ENCODE results near the gene HDAC10.

HDAC10 gene

GRCh38 chr22:50250555-50251476, at the start of gene HDAC10:
HDAC10 (minus strand) TSS chr22:50251265; CDS start chr22:50251032, 233 bp downstream.
- TF ChIP-seq CTCF (IDR thresholded peaks at IDR 0.05) = no peak
- peaks cover 33 to 34% of the 10 kb centered on the region in 2 experiments for H3K4me1 ChIP-seq (ENCODE audit: control insufficient read depth in 1 of 2, insufficient read depth in 1 of 2, low read depth in 1 of 2, low read length in 1 of 2)

GRCh38 chr22:50300620-50301257, 49.7 kb upstream of the HDAC10 start:
- H3K36me3 ChIP-seq = no peaks in the 10 kb centered on the region
- no peak overlapping the region for H3K4me3 ChIP-seq (ENCODE audit: low read depth in 1 of 2, low read length in 1 of 2)
- peaks cover 0 to 10% of the 10 kb centered on the region in 2 experiments for H3K4me1 ChIP-seq (ENCODE audit: control insufficient read depth in 1 of 2, insufficient read depth in 1 of 2, low read depth in 1 of 2, low read length in 1 of 2)
- H3K27me3 ChIP-seq = peaks cover 93% of the 10 kb centered on the region
- no peak overlapping the region for H3K27ac ChIP-seq
- TF ChIP-seq CTCF (IDR thresholded peaks at IDR 0.05) = no peak
- no peaks in the 10 kb centered on the region for H3K9me3 ChIP-seq

More at GRCh38 chr22:50250555-50251476, at the start of gene HDAC10:
- Histone ChIP-seq H3K27me3 (no peaks in the 10 kb centered on the region), H3K27ac (peak within 1 kb of the TSS; percentile 72), H3K9me3 (no peaks in the 10 kb centered on the region), H3K36me3 (peaks cover 39% of the 10 kb centered on the region), H3K4me3 (ENCODE audit: low read depth in 1 of 2, low read length in 1 of 2) (peak within 1 kb of the TSS; percentile 87 to 88)

- Histone ChIP-seq H3K4me1 (ENCODE audit: control insufficient read depth in 1 of 2, insufficient read depth in 1 of 2, low read depth in 1 of 2, low read length in 1 of 2) (peaks cover 0 to 10% of the 10 kb centered on the region in 2 experiments), H3K27ac (no peak overlapping the region), H3K36me3 (no peaks in the 10 kb centered on the region), H3K27me3 (peaks cover 91% of the 10 kb centered on the region), H3K9me3 (no peaks in the 10 kb centered on the region), H3K4me3 (ENCODE audit: low read depth in 1 of 2, low read length in 1 of 2) (no peak overlapping the region)
- no peak for TF ChIP-seq CTCF (IDR thresholded peaks at IDR 0.05)
Observed at GRCh38 chr22:50299785-50300619, 48.9 kb upstream of the HDAC10 start.

- Histone ChIP-seq H3K27ac (no peak overlapping the region), H3K4me1 (ENCODE audit: control insufficient read depth in 1 of 2, insufficient read depth in 1 of 2, low read depth in 1 of 2, low read length in 1 of 2) (peaks cover 0 to 10% of the 10 kb centered on the region in 2 experiments), H3K27me3 (peaks cover 90% of the 10 kb centered on the region), H3K9me3 (no peaks in the 10 kb centered on the region), H3K4me3 (ENCODE audit: low read depth in 1 of 2, low read length in 1 of 2) (no peak overlapping the region), H3K36me3 (no peaks in the 10 kb centered on the region)
- no peak for TF ChIP-seq CTCF (IDR thresholded peaks at IDR 0.05)
Observed at GRCh38 chr22:50298937-50299784, 48.1 kb upstream of the HDAC10 start.

Data from neutrophil (primary cell).